ENCODE results near the gene VPS11.
A peak's percentile ranks its signal among the peaks of the same experiment; 100 is the strongest.

Gene VPS11

DNA sequence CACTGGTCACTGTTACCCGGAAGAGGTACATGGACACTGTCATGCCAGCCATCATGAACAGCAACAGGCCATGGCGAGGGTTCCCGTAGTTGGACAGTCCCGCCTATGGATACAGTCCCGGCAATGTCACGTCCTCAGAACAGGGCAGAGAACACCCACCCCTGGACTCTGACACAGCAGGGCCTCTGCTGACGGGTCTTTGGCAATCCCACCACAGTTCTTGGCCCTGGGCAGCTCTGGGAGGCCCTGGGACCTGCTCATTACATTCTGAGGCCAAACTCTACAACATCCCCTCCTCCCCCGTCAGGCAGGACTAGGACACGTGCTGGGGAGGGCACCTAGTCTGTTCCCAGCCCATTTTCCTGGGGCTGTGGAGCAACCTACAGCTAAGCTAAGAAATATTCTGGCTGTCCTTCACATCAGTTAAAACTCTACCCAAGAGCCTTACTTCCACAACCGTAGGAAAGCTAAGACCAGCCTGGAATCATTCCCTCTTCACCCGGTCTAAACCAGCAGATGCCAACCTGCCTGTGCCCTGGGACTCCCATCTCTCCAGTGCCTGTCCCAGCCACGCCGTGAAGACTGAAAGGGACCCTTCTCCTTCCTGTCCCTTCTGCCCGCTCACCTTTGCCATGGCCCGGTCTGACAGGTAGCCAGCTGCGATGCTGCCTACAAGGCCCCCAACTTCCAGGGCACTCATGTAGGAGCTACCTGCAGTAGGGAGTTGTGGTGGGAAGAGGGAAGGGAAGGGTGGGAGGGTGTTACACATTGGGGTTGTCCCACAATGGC, 41.4 kb upstream of the VPS11 start:
- no peaks in the 10 kb centered on the region for H3F3A ChIP-seq (ENCODE audit: low read depth)
- TF ChIP-seq, protein P1, sequence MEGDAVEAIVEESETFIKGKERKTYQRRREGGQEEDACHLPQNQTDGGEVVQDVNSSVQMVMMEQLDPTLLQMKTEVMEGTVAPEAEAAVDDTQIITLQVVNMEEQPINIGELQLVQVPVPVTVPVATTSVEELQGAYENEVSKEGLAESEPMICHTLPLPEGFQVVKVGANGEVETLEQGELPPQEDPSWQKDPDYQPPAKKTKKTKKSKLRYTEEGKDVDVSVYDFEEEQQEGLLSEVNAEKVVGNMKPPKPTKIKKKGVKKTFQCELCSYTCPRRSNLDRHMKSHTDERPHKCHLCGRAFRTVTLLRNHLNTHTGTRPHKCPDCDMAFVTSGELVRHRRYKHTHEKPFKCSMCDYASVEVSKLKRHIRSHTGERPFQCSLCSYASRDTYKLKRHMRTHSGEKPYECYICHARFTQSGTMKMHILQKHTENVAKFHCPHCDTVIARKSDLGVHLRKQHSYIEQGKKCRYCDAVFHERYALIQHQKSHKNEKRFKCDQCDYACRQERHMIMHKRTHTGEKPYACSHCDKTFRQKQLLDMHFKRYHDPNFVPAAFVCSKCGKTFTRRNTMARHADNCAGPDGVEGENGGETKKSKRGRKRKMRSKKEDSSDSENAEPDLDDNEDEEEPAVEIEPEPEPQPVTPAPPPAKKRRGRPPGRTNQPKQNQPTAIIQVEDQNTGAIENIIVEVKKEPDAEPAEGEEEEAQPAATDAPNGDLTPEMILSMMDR (conservative IDR thresholded peaks at IDR 0.05; ENCODE audit: low read length), result no peak
- no peak for TF ChIP-seq EZH2phosphoT487 (IDR thresholded peaks at IDR 0.05; ENCODE audit: borderline replicate concordance)
- peaks cover 52% of the 10 kb centered on the region for H3K79me2 ChIP-seq (ENCODE audit: insufficient read depth, low read length)
- no peaks in the 10 kb centered on the region for H3K9me2 ChIP-seq (replicated peaks; ENCODE audit: low read depth, low read length)
- peaks cover 10% of the 10 kb centered on the region for H3K36me3 ChIP-seq (ENCODE audit: insufficient read depth, low read length)
- no peaks in the 10 kb centered on the region for H3K27me3 ChIP-seq (ENCODE audit: insufficient read depth, low read length, poor library complexity, severe bottlenecking)
- H3K9ac ChIP-seq (ENCODE audit: low read depth, low read length, poor library complexity, severe bottlenecking), result no peak overlapping the region
- H2AFZ ChIP-seq (ENCODE audit: low read length), result no peak overlapping the region
- no peak overlapping the region for H3K4me3 ChIP-seq (ENCODE audit: low read length, poor library complexity, severe bottlenecking)
- H3K4me2 ChIP-seq (ENCODE audit: low read depth, low read length, poor library complexity, severe bottlenecking), result no peak overlapping the region
- H3K9me3 ChIP-seq (ENCODE audit: insufficient read depth, low read depth, low read length), result no peaks in the 10 kb centered on the region
- H3K4me1 ChIP-seq (ENCODE audit: insufficient read depth, low read length, poor library complexity, severe bottlenecking), result peaks cover 25% of the 10 kb centered on the region
- H4K20me1 ChIP-seq (ENCODE audit: insufficient read depth, low read length, poor library complexity, severe bottlenecking), result no peaks in the 10 kb centered on the region

DNA sequence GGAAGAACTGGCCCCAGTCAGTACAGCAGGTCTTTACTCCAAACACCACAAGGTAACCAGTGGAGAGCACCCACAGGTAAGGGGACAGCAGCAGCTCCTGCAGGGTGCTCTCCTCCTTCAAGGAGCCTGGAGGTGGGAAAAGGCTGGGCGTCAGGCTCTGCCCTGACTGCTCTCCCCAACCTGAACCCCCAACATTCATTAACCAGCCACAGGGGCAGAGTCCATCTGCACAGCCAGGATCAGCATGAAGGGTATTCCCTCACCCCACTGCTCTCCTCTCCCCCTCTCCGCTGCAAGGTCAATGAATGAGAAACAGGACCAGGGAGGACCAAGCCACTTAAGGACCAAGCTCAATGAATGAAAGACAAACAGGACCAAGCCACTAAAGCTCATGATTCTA, 40.6 kb upstream of the VPS11 start:
- Histone ChIP-seq H3K4me3 (ENCODE audit: low read length, poor library complexity, severe bottlenecking) (no peak overlapping the region), H3F3A (ENCODE audit: low read depth) (no peaks in the 10 kb centered on the region), H3K9ac (ENCODE audit: low read depth, low read length, poor library complexity, severe bottlenecking) (peak overlapping the region; percentile 89), H3K79me2 (ENCODE audit: insufficient read depth, low read length) (peaks cover 44% of the 10 kb centered on the region), H3K9me3 (ENCODE audit: insufficient read depth, low read depth, low read length) (no peaks in the 10 kb centered on the region), H4K20me1 (ENCODE audit: insufficient read depth, low read length, poor library complexity, severe bottlenecking) (no peaks in the 10 kb centered on the region), H3K27me3 (ENCODE audit: insufficient read depth, low read length, poor library complexity, severe bottlenecking) (no peaks in the 10 kb centered on the region), H3K9me2 (replicated peaks; ENCODE audit: low read depth, low read length) (no peaks in the 10 kb centered on the region), H3K4me1 (ENCODE audit: insufficient read depth, low read length, poor library complexity, severe bottlenecking) (peaks cover 22% of the 10 kb centered on the region), H3K4me2 (ENCODE audit: low read depth, low read length, poor library complexity, severe bottlenecking) (no peak overlapping the region), H2AFZ (ENCODE audit: low read length) (no peak overlapping the region), H3K36me3 (ENCODE audit: insufficient read depth, low read length) (peaks cover 10% of the 10 kb centered on the region)
- TF ChIP-seq, protein P1 (conservative IDR thresholded peaks at IDR 0.05; ENCODE audit: low read length), result no peak
- TF ChIP-seq EZH2phosphoT487 (IDR thresholded peaks at IDR 0.05; ENCODE audit: borderline replicate concordance), result no peak

DNA sequence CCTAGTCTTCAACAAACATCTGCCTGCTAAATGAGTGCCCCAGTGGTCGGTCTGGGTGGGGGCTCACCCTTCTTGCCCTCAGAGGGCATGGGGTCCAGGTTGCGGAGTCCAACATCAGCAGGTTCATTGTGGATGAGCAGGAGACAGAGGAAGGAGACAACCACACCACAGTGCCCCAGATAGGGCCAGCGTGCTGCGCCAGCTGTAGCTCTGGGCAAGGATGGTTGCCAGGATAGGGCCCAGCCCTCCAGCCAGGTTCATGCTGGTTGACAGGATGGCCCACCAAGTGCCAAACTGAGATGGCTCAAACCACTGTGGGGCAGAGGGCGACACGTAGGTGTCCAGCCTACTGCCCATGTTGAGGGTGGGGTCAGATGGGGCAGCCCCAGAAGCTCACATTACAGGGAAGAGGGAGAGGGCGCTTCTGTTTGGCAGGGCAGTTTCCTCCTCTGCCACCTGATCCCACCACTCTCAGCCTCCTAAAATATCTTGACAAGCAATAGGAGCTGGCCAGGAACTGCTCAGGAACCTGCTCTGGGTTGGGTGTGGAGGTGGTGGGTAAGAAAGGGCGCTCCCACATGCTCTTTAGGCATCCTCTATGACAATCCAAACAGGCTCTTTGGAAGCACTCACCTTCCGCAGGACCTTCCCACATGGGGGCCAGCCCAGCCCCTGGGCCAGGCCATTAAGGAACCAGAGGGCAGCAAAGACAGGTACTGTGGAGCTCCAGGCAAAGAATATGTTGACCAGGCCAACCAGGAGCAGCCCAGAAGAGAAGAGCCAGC, 39.9 kb upstream of the VPS11 start:
- Histone ChIP-seq H3K36me3 (ENCODE audit: insufficient read depth, low read length) (peaks cover 10% of the 10 kb centered on the region), H3K4me2 (ENCODE audit: low read depth, low read length, poor library complexity, severe bottlenecking) (peak overlapping the region; percentile 85), H3K27me3 (ENCODE audit: insufficient read depth, low read length, poor library complexity, severe bottlenecking) (no peaks in the 10 kb centered on the region), H3K79me2 (ENCODE audit: insufficient read depth, low read length) (peaks cover 39% of the 10 kb centered on the region), H3K9ac (ENCODE audit: low read depth, low read length, poor library complexity, severe bottlenecking) (peak overlapping the region; percentile 89), H3K9me2 (replicated peaks; ENCODE audit: low read depth, low read length) (no peaks in the 10 kb centered on the region), H3K9me3 (ENCODE audit: insufficient read depth, low read depth, low read length) (no peaks in the 10 kb centered on the region), H3F3A (ENCODE audit: low read depth) (no peaks in the 10 kb centered on the region), H3K4me1 (ENCODE audit: insufficient read depth, low read length, poor library complexity, severe bottlenecking) (peaks cover 22% of the 10 kb centered on the region), H3K4me3 (ENCODE audit: low read length, poor library complexity, severe bottlenecking) (no peak overlapping the region), H4K20me1 (ENCODE audit: insufficient read depth, low read length, poor library complexity, severe bottlenecking) (no peaks in the 10 kb centered on the region), H2AFZ (ENCODE audit: low read length) (no peak overlapping the region)
- TF ChIP-seq, protein P1 (conservative IDR thresholded peaks at IDR 0.05; ENCODE audit: low read length), result no peak
- no peak for TF ChIP-seq EZH2phosphoT487 (IDR thresholded peaks at IDR 0.05; ENCODE audit: borderline replicate concordance)
